ENCODE data around the gene CLEC16A. TPM values are rescaled to one million over a fixed set of nuclear protein-coding genes. Genes with fewer than 3 reads are reported as not detected.

The CLEC16A gene
- total and polyA plus RNA-seq, 9 of the 15 experiments (the other 6 are each of a cell fraction or from before 2014, with no cell fraction given), result 1.00 to 22.3 (median 10.0) TPM

- H3K9me1 ChIP-seq (ENCODE audit: control insufficient read depth, insufficient read depth, low read length), result no peaks in the 10 kb centered on the region
- intact Hi-C loops (cut with micrococcal nuclease) (no loop called here), in situ Hi-C loops (cut with MboI) (no loop called here)
- H3K4me2 ChIP-seq (ENCODE audit: insufficient read depth, low read length), result no peak overlapping the region
- TF ChIP-seq MAZ (CRISPR knock-in tag; conservative IDR thresholded peaks at IDR 0.05 in 1 of 2, IDR thresholded peaks at IDR 0.05 in 1 of 2), result no peak
- no peak for TF ChIP-seq TGIF2 (CRISPR knock-in tag; IDR thresholded peaks at IDR 0.05)
- no peak for TF ChIP-seq ZNF184 (CRISPR knock-in tag; IDR thresholded peaks at IDR 0.05)
- TF ChIP-seq NUFIP1 (IDR thresholded peaks at IDR 0.05; ENCODE audit: partially characterized antibody), result no peak
- TF ChIP-seq SPI1 (IDR thresholded peaks at IDR 0.05; ENCODE audit: borderline replicate concordance, low read depth, low read length), result no peak
- TF ChIP-seq KAT7 (CRISPR knock-in tag; IDR thresholded peaks at IDR 0.05; ENCODE audit: borderline replicate concordance), result no peak
- no peak for TF ChIP-seq TEAD2 (tag; IDR thresholded peaks at IDR 0.05)
- TF ChIP-seq GTF2B (IDR thresholded peaks at IDR 0.05; ENCODE audit: extremely low read depth, insufficient read length), result no peak
- no peak for TF ChIP-seq HNRNPK (IDR thresholded peaks at IDR 0.05; ENCODE audit: low read depth, low read length, poor library complexity, severe bottlenecking)
- TF ChIP-seq ZNF75A (CRISPR knock-in tag; IDR thresholded peaks at IDR 0.05), result no peak
- TF ChIP-seq MBD2 (IDR thresholded peaks at IDR 0.05; ENCODE audit: borderline replicate concordance, low read depth), result no peak
- no peak for TF ChIP-seq ARID3A (IDR thresholded peaks at IDR 0.05; ENCODE audit: borderline replicate concordance, low read depth, low read length)
- no peak for TF ChIP-seq ELF2 (CRISPR knock-in tag; IDR thresholded peaks at IDR 0.05)
- H3K4me3 ChIP-seq, result no peak overlapping the region
- ChIA-PET CTCF (ENCODE audit: low intra/inter-chr PET ratio) (no interaction called here), POLR2A (interaction anchor here (1.0 to 1.3 kb wide), 2 partner anchors 37 to 109 kb away, joined by 3 read pairs; no protein-coding TSS in a partner anchor)
- no peak for ATAC-seq
- no peaks in the 10 kb centered on the region for H4K20me1 ChIP-seq (replicated peaks; ENCODE audit: control insufficient read depth, insufficient read depth, low read length)
- H3K79me2 ChIP-seq (ENCODE audit: control insufficient read depth, insufficient read depth, low read length), result no peaks in the 10 kb centered on the region
- BruUV-seq (replicated peaks), result no TSS peak
- peaks cover 0 to 15% of the 10 kb centered on the region in 2 experiments; a peak in 2 of 5 replicates for H3K4me1 ChIP-seq (replicated peaks in 1 of 2; ENCODE audit: control insufficient read depth in 2 of 2, insufficient read depth in 2 of 2, low read length in 2 of 2)
- H3K27me3 ChIP-seq (ENCODE audit: control insufficient read depth in 2 of 2, insufficient read depth in 2 of 2, low read length in 2 of 2), result no peaks in the 10 kb centered on the region
- H2AFZ ChIP-seq (ENCODE audit: low read depth, low read length), result no peak overlapping the region
- no peaks in the 10 kb centered on the region for H3K36me3 ChIP-seq (ENCODE audit: control insufficient read depth, insufficient read depth, low read length)
- DNase-seq (ENCODE audit: extremely low read depth in 1 of 4, low spot score in 3 of 4), result no peak
- no peak overlapping the region for H3K9ac ChIP-seq (ENCODE audit: insufficient read depth in 1 of 2, low read depth in 2 of 2, low read length in 2 of 2)
- H3K27ac ChIP-seq (ENCODE audit: extremely low read depth, low read depth, low read length), result no peak overlapping the region
- 71% methylated on average over 6 of the region's 7 CpGs for WGBS (ENCODE audit: insufficient coverage, low coverage, missing lambda C conversion rate)
- H3K9me3 ChIP-seq (replicated peaks; ENCODE audit: control insufficient read depth, insufficient read depth, low read depth, low read length), result no peaks in the 10 kb centered on the region
- no peak for FAIRE-seq
Measured at GRCh38 chr16:11142951-11143350, 198.6 kb downstream of the CLEC16A start.

Measured in K562 (cell line).